RKO (cell line): Measurements from ENCODE around the gene OR10H5.
A peak's percentile ranks its signal among the peaks of the same experiment; 100 is the strongest.
"Not testable (repeated sequence)": the region's sequence is repeated elsewhere in the genome, so short reads cannot be mapped to it uniquely, and the experiment has no call there.

Source experiments
- DNase-seq: peaks from one replicate; pipeline ENCODE4 v3.0.0-alpha.2; 2016; ENCODE audit warnings: low spot score

OR10H5 gene

DNA sequence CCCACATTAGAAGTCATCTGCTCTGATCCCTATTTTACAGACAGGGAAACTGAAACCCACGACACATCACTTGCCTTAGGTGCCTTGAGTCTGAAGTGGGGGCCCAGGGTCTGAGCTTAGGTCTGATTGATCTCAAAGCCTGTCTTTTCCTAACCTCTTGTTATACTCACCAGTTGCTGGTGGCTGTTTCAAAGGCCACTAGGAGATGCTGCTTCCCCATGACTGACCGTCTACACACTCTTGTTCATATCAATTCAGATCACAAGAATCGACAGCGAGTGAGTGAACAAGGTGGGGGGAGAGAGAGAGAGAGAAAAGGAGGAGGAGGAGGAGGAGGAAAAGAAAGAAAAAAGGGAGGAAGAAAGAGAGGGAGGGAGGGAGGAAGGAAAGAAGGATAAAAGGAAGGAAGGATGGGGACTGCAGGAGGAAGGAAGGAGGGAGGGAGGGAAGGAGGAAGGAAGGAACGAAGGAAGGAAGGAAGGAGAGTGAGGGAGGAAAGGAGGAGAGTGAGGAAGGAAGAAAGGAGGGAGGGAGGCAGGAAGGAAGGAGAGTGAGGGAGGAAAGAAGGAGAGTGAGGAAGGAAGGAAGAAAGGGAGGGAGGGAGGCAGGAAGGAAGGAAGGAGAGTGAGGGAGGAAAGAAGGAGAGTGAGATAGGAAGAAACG lies 24.7 kb downstream of the OR10H5 start:
- no peak for DNase-seq

DNA sequence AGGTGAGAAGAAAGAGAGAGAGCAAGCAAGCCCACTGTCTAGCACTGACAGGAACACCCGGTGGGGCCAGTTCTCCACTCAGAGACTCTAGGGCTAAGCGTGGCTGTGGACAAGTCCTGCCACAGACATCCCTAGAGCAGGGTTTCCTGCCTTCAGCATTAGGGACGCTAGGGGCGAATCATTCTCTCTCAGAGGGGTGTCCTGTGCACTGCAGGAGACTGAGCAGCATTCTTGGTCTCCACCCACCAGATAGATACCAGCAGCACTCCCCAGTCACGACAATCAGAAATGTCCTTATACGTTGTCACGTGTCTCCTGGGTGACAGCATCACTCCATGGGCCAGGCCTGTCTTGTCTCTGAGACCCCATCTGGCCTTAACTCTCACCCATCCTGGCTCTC lies 26.5 kb downstream of the OR10H5 start:
- DNase-seq = no peak

DNA sequence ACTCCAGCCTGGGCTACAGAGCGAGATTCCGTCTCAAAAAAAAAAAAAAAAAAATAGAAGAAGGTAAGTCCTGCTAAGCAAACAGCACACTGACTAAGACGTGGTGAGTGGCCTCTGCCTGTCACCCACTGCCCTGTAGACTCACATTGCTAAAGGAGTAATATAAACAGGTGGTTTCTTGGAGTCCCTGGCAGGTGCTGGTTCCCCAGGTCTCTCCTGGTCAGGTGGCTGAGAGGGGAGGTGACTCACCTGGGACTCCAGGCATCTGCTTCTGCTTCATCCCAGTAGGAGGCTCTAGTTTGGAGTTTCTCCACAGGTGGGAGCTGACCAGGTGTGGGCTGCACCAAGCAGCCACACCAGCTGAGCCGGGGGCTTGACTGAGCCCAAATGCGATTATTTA lies 27.8 kb downstream of the OR10H5 start, which contains the start of gene OR10H1:
Gene OR10H1 (minus strand): TSS at position 359 of the 400 bp plus-strand sequence. CDS start 7,627 bp downstream, outside the sequence.
- DNase-seq = no peak

DNA sequence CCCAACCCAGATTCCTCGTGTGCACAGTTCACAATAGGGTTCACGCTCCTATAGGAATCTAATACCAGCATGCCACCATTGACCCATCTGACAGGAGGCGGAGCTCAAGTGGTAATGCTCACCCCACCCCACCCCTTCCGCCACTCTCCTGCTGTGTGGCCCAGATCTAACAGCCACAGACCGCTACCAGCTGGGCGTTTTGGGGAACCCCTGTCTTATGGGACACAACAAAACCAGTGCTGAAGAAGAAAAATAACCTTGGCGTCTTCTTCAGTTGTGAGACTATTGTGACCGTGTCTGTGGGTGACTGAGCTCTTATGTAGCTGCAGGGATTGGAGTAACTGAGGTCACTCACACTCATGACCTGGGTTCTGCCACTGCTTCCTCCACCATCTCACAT lies 33.2 kb downstream of the OR10H5 start:
- DNase-seq = no peak

DNA sequence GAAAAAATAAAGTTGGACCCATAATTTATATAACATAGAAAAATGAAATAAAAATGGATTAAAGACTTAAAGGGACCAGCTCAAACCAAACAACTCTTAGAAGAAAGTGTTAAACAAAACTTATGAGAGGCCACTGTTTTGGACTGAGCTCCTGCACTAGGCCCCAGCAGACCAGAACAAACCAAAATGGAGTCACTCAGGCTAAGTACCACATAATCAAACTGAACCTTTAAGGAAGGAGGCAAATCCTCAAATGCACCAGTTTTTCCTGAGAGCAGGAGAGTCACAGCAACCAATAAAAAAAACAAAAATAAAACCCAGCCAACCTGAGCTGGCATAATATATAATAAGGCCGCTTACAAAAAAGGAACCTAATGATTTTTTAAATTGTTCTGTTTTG lies 38.3 kb downstream of the OR10H5 start:
- DNase-seq = no peak

DNA sequence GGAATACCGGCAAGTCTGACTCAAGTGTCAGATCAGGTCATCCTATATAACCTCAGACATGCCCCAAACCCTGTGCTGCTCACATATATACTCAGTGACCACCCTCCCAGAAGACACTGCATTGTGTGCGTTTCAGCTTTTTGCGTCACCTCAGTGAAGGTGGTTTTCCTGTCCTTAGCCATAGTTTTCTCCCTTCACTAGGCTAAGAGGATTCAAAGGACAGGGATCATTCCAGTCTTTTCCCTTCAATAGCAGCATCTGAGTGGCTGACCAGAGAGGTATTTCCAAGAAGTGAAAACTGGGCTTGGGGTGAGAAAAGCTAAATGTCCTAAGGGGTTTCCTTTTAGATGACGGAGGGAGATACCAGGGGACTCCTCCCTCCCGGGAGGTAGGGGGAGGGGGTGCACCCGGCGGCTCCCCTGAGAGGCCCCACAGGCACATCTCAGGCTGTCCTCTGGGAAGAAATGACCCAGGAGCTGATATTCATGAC lies 40.7 kb downstream of the OR10H5 start:
- DNase-seq = no peak

DNA sequence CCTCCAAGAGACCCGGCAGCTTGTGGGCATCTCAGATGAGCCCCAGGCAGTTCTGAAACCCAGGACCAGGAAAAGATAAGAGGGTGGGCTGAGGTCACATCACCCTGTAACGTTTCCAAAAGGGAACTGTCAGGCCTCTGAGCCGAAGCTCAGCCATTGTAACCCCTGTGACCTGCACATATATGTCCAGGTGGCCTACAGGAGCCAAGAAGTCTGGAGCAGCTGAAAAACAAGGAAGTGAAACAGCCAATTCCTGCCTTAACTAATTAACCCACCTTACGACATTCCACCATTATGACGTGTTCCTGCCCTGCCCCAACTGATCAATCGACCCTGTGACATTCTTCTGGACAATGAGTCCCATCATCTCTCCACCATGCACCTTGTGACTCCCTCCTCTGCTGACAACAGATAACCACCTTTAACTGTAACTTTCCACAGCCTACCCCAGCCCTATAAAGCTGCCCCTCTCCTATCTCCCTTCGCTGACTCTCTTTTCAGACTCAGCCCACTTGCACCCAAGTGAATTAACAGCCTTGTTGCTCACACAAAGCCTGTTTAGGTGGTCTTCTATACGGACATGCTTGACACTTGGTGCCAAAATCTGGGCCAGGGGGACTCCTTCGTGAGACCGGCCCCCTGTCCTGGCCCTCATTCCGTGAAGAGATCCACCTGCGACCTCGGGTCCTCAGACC lies 41.3 kb downstream of the OR10H5 start:
- not testable (repeated sequence) for DNase-seq

DNA sequence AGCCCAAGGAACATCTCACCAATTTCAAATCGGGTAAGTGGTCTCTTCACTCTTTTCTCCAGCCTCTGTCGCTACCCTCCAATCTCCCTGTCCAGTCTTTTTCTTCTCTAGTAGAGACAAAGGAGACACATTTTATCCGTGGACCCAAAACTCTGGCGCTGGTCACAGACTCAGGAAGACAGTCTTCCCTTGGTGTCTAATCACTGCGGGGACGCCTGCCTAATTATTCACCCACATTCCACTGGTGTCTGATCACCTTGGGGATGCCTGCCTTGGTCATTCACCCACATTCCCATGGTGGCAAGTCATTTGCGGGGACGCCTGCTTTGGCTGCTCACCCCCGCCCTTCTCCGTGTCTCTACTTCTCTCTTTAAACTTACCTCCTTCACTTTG lies 41.8 kb downstream of the OR10H5 start:
- no peak for DNase-seq

DNA sequence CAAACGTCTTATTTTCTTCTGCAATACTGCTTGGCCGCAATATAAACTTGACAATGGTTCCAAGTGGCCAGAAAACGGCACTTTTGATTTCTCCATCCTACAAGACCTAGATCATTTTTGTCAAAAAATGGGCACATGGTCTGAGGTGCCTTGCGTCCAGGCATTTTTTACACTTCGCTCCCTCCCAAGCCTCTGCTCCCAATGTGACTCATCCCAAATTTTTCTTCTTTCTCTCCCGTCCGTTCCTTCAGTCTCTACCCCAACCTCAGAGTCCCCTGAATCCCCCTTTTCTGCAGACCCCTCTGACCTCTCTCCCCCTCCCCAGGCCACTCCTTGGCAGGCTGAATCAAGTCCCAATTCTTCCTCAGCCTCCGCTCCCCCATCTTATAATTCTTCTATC lies 42.3 kb downstream of the OR10H5 start:
- DNase-seq = no peak

DNA sequence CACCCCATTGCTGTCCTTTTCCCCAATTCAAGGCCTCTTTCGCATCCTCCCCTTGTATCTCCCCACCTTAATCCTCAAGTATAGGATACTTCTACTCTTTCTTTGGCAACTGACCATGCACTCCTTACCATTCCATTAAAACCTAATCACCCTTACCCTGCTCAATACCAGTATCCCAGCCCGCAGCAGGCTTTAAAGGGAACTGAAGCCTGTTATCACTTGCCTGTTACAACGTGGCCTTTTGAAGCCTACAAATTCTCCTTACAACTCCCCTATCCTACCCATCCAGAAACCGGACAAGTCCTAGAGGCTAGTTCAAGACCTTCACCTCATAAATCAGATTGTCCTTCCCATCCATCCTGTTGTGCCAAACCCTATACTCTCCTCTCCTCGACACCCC lies 44.2 kb downstream of the OR10H5 start:
- DNase-seq = no peak

DNA sequence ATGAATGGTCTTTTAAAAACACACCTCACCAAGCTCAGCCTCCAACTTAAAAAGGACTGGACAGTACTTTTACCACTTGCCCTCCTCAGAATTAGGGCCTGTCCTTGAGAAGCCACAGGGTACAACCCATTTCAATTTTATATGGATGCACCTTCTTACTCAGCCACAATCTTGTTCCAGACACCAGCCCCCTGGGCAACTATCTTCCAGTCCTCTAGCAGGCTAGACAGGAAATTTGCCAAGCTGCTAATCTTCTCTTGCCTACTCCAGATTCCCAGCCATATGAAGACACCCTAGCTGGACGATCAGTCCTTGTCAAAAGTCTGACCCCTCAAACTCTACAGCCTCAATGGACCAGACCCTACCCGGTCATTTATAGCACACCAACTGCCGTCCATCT lies 46.8 kb downstream of the OR10H5 start:
- not testable (repeated sequence) for DNase-seq

DNA sequence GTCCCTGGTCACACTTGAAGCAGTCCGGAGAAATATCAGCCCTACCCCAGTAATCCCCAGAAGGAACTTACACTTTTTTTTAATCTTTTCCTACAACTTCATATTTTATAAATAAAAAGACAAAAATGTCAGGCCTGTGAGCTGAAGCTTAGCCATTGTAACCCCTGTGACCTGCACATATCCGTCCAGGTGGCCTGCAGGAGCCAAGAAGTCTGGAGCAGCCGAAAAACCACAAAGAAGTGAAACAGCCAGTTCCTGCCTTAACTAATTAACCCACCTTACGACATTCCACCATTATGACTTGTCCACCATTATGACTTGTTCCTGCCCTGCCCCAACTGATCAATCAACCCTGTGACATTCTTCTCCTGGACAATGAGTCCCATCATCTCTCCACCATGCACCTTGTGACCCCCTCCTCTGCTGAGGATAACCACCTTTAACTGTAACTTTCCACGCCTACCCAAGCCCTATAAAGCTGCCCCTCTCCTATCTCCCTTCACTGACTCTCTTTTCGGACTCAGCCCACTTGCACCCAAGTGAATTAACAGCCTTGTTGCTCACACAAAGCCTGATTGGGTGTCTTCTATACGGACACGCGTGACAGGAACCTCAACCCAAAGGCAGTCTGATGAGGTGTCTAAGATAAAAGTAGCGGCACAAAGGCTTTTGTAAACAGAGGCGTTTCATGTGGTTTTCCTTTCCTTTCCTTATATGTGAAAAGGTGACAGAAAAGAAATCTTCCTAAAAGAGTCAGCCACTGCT lies 48.3 kb downstream of the OR10H5 start:
- DNase-seq = peak; percentile 17

DNA sequence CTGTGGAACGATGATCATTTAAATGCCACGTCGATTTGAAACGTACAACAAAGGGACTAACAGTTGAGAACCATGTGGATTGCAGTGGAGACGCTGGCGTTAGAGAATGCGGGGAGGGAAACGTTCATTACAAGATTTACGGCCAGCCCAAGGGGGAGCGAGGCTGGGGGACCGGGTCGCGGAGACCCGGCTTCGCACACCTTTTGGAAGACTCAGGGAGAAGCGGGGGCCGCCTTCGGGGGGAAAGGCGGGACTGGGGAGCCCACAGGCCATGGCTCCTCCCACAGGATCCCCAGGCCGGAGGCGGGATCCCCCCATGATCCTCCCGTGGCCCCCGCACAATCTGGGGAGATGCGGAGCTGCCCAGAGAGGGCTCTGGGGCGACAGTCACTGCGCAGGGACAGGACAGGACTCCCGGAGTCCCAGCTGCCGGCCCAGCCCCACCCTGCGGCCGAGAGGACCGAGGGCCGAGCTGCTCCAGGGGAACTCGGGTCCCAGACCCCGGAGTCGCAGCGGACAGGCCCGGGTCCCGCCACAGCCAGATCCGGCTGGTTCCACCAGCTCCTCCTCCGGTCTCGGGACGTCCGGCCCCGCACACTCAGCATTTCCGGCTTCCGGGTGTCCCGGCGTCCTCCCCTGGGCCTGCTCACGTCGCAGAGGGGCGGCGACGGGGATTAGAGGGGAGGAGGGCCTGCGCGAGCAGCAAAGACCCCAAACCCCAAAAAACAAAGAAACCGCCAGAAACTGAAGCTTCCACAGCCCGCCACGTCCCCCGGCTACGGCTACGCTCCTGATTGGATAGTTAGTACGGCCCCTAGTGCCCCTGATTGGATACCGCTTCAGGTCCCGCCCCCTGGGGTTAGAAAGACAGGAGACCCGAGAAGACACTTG lies 49.1 kb downstream of the OR10H5 start:
- peak; percentile 96 for DNase-seq

DNA sequence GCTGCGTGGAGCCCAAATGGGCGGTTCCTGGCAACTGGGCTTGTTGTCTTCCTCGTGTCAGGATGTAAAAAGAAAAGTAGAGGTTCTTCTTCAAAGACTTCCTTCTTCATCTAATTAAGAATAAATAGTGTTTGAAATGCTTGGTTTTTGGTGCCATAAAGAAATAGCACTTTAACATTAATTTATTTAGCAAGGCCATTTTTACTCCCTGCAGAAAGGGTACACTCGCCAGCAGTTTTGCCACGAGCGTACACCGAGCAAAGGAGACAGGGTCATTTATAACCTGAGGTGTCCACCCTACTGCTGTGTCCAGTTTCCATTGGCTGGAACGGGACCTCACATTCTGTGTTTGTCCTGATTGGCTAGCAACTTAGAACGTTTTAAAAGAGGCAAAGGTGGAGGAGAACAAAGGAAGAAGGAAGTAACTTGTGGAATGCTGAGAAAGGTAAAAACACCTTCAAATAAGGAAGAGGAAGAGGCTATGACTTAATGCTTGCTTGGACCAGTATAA lies 49.8 kb downstream of the OR10H5 start:
- DNase-seq = no peak

DNA sequence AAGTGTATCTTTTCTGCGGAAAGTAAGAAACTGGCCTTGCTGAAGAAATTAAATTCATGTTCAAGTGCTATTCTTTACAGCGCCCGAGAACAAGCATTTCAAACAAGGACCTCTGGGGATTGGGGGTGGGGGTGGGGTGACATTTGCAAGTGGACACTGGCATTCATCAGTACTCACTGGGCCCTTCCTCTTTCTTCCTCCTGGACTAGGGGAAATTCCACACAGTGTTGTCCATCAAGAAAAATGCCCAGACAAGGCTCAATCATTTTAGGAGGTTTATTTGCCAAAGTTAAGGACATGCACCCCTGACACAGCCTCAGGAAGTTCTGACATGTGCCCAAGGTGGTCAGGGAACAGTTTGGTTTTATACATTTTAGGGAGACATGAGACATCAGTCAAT lies 50.9 kb downstream of the OR10H5 start:
- DNase-seq = no peak

DNA sequence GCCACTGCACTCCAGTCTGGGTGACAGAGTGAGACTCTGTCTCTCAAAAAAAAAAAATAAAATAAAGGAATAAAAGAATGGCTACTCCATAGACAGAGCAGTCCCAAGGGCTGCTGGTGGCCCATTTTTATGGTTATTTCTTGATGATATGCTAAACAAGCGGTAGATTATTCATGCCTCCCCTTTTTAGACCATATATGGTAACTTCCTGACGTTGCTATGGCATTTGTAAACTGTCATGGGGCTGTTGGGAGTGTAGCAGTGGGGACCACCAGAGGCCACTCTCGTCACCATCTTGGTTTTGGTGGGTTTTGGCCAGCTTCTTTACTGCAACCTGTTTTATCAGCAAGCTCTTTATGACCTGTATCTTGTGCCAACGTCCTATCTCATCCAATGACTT lies 52.4 kb downstream of the OR10H5 start:
- DNase-seq = not testable (repeated sequence)

DNA sequence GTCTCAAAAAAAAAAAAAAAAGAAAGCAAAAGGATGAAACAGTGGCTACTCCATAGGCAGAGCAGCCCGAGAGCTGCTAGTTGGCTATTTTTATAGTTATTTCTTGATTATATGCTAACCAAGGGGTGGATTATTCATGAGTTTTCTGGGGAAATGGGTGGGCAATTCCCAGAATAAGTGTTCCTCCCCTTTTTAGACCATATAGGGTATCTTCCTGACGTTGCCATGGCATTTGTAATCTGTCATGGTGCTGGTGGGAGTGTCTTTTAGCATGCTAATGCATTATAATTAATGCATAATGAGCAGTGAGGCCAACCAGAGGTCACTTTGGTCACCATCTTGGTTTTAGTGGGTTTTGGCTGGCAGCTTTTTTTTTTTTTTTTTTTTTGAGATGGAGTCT lies 53.4 kb downstream of the OR10H5 start:
- no peak for DNase-seq

DNA sequence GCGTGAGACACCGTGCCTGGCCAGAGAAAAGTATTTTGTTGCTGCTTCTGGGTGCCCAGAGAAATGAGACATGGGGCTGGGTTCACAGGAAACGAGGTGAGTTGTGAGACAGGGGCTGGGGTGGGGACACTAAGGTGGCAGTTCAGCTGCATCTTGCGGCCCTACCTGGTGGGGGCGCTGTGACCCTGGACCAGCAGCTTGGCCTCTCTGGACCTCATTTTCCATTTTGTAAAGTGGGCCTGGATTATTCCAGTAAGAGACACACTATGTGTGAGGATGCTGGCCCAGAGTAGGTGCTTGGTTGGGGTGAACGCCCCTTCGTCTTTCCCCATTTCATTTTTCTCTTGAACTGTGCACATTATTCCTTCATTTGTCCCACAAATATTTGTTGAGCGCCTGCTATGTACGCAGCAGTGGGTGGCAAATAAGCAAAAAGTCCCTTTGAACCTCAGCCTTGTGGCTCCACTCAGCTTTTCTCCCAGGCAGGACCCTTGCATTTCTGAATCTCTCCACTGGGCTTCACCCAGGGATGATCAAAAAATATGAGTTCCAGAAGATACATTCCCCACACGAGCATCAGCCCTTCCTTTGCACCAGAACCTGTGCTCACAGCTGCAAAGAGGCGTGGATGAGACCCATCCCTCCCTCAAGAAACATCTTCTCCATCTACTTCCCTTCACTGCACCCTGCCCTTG lies 54.6 kb downstream of the OR10H5 start:
- DNase-seq = no peak

DNA sequence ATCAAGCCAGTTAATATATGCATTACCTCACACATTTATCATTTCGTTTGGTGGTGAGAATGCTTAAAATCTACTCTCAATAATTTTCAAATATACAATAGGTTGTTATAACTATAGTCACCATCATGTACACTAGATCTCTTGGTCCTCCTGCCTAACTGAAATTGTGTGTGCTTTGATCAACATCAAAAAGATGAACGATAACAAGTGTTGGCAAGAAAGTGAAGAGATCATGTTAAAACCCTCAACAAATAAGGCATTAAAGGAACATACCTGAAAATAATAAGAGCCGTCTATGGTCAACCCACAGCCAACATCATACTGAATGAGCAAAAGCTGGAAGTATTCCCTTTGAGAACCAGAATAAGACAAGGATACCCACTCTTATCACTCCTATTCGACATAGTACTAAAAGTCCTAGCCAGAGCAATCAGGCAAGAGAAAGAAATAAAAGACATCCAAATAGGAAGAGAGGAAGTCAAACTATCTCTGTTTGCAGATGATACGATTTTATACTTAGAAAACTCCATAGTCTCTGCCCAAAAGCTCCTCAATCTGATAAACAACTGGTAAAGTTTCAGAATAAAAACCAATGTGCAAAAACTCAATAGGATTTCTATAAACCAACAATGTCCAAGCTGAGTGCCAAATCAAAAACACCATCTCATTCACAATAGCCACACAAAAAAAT lies 55.9 kb downstream of the OR10H5 start:
- no peak for DNase-seq

DNA sequence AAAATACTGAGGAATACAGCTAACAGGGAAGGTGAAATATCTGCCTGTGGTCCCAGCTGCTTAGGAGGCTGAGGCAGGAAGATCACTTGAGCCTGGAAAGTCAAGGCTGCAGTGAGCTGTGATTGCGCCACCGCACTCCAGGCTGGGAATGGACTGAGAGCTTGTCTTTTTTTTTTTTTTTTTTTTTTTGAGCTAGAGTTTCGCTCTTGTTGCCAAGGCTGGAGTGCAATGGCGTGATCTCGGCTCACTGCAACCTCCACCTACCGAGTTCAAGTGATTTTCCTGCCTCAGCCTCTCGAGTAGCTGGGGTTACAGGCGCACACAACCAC lies 56.4 kb downstream of the OR10H5 start:
- DNase-seq = not testable (repeated sequence)

DNA sequence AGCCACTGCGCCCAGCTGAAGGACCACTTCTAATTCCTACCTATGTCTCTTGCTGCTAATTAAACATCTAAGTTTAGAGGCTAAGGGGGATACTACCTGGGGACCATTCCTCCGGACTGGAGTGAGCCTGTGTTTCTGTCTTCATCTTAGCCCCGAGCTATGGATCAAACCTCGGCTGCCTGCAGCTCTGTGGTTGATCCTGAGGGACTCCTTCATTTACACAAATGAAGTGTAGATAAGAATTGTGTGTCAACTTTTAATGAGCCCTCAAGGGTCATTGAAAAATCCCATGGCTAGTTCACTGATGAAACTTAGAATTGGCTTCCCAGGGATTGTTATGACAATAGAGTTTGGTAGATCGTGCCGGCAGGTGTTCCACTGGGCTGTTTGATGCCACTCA lies 59.5 kb downstream of the OR10H5 start:
- no peak for DNase-seq
